ENCODE data around the gene CNTN4.

- TF ChIP-seq NR2F2 (IDR thresholded peaks at IDR 0.05) (no peak), HNF4A (conservative IDR thresholded peaks at IDR 0.05) (no peak), RAD21 (IDR thresholded peaks at IDR 0.05) (no peak), CTCF (IDR thresholded peaks at IDR 0.05; ENCODE audit: low read depth, low read length, missing input control) (no peak), EGR1 (IDR thresholded peaks at IDR 0.05; ENCODE audit: low read depth in 2 of 2) (no peak), SP1 (IDR thresholded peaks at IDR 0.05) (no peak), GABPA (IDR thresholded peaks at IDR 0.05 in 1 of 2, conservative IDR thresholded peaks at IDR 0.05 in 1 of 2) (no peak), JUND (IDR thresholded peaks at IDR 0.05) (no peak)
Observed at GRCh38 chr3:2657971-2658370, 559.3 kb downstream of the CNTN4 start.

Data from liver (tissue), 3 donors.